Cerebellar cortex (tissue), 1 donor: Measurements from ENCODE around the gene SLA2.
A peak's percentile ranks its signal among the peaks of the same experiment; 100 is the strongest.
"Not testable (repeated sequence)": the region's sequence is repeated elsewhere in the genome, so short reads cannot be mapped to it uniquely, and the experiment has no call there.

Experiments
- DNase-seq: peaks from one replicate; pipeline ENCODE4 v3.0.0-alpha.2; 2015; ENCODE audit warnings: low spot score

SLA2 gene

DNA sequence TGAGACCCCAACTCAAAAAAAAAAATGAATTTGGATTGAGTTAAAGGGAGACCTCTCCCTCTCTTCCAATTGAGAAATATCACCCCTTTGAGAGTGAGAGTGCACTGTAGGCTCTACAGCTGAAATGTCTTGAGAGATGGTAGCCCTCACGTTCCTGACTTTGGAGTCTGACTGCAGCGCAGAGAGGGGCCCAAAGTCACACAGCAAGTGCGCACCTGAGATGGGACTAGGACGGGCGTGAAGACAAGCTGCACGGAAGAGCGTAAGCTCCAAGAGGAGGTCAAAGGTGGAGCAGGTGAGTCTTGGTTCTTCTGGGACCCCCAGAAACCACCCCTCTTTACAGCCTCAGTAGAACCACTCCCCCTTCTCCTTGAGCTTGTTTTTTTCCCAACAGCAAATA, 643 bp downstream of the SLA2 start:
- DNase-seq, result no peak

DNA sequence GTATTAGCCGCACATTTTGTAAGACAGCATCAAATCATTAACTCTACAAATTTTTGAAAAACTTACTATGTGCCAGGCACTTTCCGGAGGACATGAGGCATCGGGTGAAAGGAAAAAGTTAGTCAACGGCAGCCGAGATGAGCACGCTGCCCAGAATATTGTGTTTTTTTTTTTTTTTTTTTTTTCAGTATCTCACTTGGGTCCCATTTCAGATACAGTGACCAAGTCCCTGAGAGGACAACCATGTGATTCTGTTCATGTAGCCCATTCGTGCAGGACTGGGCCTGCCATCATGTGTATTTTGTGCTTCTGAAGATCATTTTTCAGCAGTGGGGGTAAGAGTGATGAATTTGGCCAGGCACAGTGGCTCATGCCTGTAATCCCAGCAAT, 1.3 kb downstream of the SLA2 start:
- DNase-seq, result no peak

DNA sequence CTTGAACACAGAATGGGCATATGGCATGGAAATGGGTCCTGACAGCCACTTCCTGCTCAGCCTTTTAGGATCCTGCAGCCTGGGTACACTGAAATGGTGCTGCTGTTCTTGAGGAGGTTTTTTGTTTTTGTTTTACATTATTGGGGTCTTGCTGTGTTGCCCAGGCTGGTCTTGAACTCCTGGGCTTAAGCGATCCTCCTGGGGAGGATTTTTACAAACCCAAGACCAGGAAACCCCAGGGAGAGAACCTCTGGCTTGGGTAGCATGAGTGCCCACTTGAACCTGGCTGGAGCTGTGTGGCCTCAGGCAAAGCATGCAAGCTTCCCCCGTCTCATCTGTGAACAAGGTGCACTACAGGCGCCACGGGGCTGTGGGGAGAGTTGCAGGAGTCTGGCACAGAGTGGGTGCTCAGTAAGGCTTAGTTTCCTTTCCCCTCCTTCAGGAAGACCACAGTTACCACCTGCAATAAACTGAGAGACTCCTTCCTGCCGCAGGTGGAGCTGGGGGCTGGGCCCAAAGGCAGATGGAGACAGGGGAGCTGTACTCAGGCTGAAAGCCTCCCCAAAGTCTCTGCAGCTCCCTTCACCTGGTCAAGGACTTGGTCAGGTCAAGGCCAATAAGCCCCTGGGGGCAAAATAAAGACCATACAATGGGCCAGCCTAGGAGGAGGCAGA, 1.8 kb downstream of the SLA2 start:
- DNase-seq, result no peak

DNA sequence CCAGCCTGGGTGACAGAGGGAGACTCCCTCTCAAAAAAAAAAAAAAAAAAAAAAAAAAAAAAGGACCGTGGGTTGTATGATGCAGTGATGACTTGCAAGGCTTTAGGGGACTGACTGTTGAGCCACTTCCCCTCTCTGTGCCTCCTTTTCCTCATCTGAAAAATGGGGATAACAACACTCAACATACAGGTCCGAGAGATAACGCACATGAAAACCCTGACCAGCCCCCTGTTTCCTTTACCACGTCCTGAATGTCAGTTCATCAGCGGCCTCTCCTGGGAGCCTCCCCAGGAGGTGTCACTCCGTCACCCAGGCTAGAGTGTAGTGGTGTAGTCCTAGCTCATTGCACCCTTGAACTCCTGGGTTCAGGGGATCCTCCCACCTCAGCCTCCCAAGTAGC, 3.9 kb downstream of the SLA2 start:
- no peak for DNase-seq

DNA sequence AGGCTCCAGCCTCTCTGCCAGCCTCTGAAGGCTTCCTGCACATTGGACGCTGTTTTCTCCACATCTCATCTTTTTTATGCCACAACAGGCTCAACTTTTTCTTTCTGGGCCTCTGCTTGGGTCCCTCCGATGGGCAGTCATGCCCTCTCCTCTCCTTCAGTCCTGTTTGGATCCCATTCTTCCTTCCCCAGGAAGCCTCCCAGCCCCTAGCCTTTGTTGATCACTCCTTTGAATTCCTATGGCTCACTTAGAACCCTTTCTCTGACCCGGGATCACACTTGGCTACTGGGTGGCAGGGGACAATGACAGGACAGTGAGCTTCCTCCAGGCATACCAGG, 4.5 kb downstream of the SLA2 start:
- DNase-seq, result no peak

DNA sequence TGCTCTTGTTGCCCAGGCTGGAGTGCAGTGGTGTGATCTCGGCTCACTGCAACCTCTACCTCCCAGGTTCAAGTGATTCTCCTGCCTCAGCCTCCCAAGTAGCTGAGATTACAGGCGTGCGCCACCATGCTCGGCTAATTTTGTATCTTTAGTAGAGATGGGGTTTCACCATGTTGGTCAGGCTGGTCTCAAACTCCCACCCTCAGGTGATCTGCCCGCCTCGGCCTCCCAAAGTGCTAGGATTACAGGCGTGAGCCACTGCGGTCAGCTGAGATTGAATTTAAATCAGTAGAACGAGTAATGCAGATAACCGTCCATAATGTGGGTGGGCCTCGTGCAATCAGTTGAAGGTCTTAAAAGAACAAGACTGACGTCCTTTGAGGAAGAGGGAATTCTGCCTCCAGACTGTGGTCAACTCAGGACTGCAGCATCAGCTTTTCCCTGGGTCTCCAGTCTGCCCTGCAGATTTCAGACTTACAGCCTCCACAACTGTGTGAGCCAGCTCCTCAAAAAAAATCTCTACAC, 7.1 kb downstream of the SLA2 start:
- DNase-seq, result not testable (repeated sequence)

DNA sequence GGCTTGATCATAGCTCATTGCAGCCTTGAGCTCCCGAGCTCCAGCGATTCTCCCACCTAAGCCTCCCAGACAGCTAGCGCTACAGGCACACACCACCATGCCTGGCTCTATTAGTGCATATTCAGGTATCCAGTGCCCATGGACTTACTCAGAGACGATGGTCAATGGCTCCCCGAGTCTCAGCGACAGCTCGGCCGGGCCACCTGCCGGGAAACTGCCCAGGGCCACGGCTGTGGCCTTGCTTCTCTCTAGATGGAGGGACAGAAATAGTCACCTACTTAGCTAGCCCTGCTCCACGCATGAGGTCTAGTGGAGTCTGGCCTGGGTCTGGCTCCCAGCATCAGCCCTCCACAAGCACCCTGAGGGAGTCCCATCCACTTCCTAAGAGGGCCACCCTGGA, 11.7 kb downstream of the SLA2 start:
- no peak for DNase-seq

DNA sequence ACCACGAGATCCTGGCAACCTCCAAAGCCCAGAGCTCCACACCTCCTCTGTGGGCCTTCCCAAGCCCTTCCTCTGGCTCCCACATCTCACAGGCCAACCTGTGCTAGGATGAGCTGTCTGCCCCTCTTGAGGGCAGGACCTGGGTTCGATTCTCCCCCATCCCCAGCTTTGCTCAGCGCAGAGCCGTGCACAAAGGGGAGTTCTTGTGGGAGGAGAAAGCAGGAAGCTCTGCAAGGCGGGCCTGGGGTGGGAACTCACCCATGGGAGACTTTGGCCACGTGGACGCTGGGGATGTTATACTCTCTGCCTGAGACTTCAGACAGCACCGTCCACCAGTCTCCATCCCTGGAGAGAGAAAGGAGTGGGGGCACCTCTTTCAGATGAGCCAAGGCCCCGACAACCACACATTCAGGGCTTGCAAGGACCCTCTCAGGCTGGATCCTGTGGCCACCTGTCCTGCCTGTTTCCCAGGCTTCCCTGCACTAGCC, 12.7 kb downstream of the SLA2 start:
- no peak for DNase-seq

DNA sequence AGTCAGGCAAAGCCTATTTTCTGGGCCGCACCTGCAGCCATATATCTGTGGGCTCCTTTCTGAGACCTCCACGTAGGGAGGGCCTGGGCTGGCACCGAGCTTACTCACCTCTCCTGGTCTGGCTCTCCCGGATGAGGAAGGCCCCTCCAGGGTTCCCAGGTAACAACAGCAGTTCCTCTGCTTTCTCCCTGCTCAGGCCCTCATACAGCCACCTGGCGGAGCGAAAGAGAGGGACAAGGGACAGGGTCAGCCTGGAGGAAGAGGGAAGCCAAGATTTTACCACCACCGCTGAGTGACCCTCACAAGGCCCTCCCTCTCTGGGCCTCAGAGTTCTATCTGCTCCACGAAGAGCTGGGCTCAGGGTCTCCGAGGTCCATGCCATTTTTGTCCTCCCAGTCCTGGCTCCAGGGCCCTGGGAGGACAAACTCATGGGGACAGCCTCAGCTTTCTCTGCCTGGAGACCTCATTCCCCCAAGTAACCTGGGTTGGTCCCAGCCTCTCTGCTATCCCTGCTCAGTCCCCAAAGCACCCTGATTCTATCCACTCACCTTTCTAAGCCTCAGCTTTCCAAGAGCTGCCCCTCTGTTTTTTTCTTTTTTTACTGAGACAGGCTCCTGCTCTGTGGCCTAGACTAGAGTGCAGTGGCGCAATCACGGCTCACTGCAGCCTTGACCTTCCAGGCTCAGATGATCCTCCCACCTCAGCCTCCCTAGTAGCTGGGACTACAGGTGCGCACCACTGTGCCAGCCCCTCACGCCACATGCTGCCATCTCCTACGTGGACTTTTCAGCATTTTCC, 13.3 kb downstream of the SLA2 start:
- no peak for DNase-seq

DNA sequence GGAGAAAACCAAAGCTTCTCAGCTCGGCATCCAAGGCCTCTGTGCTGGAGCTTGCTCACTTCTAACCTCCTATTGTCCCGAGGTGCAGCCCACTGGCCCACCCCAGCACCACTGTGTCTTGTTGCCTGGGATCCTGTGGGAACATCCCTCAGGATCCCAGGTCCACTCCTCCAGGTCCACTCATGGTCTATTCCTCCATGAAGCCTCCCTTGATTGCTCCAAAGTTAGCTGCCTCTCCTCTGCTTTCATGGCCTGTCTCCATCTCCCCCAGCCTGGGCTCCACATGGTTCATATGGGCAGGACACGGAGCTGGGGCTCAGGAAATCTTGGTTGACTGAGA, 13.9 kb downstream of the SLA2 start:
- no peak for DNase-seq

DNA sequence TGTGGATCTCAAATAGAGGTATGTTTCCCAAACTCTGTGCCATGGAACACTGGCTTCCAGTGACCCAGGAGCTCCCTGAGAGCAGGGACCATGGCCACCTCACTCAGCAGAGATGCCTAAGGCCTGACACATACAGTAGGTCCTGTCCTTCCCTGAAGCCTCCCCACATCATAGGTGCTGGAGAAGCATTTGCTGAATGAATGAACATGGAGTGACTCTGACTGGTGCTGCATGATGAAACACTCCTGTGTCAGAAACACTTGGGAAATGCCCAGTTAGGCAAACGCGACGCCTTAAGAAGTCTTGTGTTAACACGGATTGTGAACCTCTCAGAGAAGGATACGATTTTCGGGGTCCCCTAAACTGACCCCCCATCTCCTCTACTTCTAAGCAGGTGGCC, 14.3 kb downstream of the SLA2 start:
- no peak for DNase-seq

DNA sequence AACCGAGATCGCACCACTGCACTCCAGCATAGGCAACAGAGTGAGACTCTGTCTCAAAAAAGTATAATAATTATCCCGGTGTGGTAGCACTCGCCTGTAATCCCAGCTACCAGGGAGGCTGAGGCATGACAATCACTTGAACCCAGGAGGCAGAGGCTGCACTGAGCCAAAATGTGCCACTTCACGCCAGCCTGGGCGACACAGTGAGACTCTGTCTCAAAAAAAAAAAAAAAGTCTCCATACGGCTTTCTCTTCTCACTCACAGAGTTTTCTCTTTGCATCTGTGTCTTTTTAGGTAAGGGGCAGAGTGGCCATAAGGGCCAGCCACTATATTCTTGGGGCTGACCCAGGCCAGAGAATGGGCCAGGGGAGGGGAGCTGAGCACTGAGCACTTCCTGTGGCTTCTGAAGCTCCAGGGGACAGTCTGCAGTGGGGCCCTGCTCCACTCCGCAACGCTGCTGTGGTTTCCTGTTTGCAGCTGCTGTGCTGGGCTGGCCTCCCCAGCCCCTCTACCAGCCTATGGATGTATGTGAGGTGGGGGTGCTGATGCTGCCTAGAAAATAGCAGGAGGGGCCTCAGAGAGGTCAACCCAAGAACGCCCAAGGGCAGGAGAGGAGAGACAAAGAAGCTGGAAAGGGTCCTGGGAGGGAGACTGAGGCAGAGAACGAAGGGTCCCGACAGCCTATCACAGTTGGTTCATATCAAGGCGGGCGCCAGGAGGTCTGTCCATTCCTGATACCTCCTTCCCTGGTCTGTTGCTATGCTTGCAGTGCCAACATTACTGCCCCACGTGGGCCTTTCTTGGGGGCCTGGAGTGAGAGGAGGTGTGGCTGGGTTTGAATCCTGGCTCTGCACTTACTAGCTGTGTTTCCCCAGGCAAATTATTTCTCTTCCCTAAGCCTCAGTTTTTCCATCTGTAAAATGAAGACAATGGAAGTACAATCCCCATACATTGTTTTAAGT, 16.0 kb downstream of the SLA2 start:
- DNase-seq, result no peak

DNA sequence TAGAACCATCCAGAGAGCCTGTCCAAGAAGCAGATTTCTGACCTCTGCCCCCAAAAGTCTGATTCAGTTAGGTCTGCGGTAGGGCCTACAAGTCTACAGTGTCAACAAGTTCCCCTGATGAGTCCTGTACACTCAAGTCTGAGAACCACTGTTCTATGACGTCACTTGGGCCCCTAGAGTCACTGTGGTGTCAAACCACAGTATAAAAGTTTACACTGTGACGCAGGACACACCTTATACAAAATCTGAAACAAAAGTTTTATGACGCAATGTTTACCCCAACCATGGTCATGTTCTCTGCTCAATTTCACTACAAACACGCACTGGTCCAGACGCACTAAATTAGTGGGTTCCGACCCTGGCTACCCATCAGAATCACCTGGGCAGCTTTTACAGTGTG, 17.9 kb downstream of the SLA2 start:
- no peak for DNase-seq

DNA sequence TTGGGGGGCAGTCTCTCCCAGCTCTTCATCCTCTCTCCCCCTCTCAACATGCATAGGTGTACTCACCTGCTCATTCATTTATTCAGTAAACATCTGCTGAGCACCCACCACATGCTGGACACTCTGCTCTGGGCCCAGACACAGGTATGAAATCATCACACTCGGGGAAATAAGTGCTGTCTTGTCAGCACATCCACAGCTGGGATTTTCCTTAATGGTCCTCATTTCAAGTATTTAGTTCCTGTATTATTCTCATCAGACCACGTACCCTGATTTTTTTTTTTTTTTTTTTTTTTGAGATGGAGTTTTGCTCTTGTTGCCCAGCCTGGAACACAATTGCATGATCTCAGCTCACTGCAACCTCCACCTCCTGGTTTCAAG, 21.1 kb downstream of the SLA2 start:
- DNase-seq, result no peak

DNA sequence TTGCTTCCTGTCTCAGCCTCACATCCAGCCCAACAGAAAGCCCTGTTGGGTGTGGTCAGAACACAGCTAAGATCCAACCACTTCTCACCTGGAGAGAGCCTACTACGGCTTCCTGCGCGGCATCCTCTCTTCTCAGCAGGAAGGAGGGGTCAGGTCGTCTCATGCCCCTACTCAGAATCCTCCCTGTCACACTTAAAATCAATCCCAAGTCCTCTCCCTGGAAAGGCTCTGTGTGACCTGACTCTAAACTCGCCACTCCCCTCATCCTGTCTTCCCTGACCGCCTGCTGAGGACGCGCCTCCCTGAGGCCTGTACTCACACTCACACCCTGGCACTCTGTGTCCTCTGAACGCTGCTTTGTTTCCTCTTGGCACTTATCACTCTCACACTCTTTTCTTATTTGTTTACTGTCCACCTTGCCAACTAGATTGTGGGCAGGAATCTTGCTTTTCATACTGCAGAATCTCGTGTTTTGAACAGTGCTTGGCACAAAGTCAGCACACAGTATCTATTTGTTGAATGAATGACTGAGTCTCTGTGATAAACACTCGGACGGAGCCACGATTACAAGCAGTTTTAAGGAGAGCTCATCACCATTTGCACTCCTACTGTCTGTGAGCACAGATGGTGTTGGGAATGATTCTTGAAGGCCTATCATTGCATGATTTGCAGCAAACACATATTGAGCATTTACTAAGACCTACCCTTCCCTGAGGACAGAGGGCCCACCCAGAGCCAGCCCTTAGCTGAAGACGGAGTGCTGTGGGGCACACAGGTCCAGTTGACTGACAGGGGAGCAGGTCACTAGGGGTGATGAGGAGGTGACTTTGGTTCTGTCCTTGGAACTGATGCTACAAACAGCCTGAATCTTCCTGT, 21.7 kb downstream of the SLA2 start:
- no peak for DNase-seq

DNA sequence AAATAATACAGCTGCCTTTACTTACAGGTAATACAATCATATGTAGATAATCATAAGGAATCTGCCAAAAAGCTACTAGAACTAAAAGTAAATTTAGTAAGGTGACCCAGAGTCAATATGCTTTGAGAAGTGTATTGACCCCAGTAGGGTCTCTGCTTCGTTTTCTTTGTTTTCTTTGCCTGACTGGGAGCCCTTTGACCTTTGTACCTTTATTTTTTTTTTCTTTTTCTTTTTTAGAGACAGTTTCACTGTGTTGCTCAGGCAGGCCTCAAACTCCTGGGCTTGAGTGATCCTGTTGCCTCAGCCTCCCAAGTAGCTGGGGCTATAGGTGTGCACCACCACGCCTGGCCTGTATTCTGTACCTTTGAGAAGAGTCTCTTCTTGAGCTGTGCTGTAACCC, 22.6 kb downstream of the SLA2 start:
- DNase-seq, result no peak

DNA sequence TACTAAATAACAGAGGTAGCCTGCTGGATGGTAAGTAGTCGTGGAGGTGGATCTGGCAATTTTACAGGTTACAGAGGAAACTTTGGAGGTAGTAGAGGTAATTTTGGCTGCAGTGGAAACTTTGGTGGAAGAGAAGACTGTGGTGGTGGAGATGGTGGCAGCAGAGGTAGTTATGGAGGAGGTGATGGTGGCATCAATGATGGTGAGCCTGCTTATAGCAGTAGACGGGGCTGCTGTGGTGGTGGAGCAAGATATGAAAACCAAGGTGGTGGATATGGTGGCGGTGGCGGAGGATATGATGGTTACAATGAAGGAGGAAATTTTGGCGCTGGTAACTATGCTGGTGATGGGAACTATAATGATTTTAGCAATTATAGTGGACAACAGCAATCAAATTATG, 25.1 kb downstream of the SLA2 start:
- DNase-seq, result no peak

DNA sequence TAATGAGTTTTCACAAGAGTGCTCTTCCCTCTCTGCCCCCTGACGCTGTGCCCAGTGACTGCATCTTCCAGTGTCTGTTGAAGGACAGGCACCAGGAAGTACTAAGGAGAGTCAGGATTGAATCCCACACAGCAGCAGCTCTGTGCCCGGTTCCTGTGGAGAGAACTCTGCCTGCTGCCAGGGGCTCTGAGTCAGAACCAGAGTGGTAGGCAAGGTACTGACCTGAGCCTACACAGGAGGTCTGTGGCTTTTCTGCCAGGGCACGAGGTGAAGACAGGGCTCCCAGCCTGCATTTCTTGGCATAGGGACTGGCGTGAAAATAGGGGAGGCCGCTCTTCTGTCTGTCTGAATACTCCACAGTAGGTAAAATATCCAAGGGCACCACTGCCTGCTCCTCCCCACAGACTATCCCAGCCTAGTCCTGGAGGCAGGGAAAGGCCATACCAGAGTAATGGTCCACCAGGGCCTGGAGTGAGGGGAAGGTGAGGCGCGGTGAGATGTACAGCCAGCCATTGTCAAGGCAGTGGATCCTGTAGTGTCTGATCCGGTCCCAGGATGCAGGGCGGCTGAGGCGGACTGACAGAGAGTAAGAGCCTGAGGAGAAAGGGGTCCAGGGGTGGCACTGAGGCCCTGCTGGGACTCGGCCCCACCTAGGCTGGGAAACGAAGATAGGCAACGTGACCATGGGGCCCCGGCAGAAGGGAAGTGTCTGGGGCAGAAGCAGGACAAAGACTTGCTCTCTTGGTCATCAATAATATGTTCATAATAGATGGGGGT, 31.0 kb downstream of the SLA2 start:
- peak; percentile 83 for DNase-seq

DNA sequence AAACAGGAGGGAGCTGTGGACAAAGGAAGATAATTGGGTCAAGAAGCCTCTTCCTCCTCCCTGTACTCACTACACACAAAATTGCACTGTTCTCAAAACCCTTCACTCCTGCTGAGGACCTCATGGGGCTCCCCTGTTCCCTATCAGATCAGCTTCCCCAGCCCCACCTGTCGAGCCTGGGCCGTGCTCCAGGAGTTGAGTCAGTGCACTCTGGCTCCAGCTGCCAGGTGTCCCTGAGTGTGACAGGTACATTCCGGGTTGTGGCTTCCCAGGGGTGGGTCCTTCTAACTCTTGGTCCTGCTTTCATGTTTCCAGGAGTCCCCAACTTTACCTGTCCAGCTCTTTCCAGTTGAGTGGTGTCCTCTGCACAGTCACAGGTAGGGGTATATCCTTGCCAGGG, 32.0 kb downstream of the SLA2 start:
- DNase-seq, result peak; percentile 30

DNA sequence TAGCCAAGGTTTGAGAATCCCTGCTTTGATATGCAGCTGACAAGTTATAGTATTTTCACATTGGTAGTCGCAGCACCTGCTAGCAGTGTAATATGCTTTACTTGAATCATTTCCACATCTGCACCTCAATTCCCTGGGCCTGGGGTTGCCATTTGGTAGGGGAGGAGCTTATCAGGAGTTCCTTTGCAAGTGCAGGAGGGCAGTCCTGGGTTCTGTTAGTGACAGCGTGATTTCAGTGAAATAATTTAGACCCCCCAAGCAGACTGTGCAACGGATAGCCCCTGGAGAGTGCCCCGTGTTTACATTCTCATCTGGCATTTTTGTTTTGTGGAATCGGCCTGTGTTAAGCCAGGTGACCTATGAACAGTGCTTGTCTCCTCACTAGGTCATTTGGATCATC, 34.4 kb downstream of the SLA2 start:
- DNase-seq, result no peak

DNA sequence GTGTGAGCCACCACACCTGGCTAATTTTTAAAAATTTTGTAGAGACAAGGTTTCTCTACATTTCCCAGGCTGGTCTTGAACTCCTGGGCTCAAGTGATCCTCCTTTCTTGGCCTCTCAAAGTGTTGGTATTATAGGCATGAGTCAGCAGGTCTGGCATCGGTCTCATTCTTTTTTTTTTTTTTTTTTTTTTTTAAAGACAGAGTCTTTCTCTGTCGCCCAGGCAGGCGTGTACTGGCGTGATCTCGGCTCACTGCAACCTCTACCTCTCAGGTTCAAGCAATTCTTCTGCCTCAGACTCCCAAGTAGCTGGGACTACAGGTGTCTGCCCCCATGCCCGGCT, 37.6 kb downstream of the SLA2 start:
- not testable (repeated sequence) for DNase-seq
